Femur (tissue), 1 donor: ENCODE results near the gene MYLK2.

ENCODE experiments used
- DNase-seq: peaks from one replicate; pipeline ENCODE4 v3.0.0-alpha.2; 2017

The MYLK2 gene

DNA sequence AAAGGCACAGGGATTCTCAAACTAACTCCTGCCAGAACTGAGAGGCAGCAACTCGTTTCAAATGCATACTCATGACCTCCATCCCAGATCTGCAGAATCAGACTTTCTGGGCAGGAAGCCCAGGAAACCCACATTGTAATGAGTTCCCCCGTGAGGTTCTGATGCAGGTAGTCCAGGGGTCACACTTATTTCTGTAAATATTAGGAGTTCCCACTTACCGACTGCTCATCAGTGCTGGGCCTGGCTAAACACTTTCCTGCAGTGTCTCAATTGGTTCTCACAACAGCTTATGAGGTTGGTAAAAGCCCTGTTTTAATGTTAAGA, 39.6 kb downstream of the MYLK2 start:
- DNase-seq = peak; percentile 46

DNA sequence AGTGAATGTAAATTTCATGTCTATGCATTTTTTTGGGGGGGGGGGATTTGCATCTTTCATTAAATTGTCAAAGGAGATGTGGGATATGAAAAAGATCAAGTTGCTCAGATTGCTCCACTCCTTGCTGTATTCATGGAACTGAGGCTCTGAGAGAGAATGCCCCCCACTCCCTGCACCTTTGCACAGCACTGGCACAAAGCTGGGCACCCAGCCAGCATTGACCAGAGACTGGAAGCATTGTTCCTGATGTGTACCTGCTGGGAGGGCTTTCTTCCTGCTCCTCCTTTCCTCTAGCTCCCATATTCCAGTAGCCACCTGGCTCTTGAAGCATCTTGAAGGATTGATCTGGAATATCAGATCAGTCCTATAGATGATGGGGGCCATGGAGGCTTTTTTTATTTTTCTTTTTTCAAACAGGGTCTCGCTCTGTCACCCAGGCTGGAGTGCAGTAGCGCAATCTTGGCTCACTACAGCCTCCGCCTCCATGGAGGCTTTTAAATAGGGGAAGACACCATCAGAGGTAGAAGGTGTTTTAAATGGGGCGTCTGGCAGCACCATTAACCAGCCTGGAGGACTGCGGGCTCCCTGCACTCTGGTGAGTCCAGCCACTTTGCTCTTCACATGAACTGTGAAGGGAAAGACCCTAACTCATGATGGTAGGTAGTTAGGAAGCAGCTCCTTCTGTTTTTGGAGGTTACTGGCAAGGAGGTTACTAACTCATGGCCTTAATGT, 40.3 kb downstream of the MYLK2 start:
- peak; percentile 15 for DNase-seq

DNA sequence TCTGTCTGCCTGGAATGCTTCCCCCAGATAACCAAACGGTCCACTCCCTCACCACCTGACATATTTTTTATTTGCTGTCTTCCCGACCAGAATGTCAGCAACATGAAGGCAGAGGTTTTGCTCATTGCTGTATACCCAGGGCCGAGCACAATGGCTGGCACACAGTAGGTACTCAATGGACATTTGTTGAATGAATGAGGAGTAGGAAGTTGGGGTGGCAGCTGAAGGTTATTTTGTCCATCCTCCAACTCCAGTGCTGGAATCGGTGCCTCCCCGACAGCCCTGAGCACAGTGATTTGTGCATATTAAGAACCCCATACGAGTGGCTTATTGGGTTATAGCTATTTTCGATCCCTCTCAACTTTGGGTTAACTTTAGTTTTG, 40.8 kb downstream of the MYLK2 start:
- no peak for DNase-seq

DNA sequence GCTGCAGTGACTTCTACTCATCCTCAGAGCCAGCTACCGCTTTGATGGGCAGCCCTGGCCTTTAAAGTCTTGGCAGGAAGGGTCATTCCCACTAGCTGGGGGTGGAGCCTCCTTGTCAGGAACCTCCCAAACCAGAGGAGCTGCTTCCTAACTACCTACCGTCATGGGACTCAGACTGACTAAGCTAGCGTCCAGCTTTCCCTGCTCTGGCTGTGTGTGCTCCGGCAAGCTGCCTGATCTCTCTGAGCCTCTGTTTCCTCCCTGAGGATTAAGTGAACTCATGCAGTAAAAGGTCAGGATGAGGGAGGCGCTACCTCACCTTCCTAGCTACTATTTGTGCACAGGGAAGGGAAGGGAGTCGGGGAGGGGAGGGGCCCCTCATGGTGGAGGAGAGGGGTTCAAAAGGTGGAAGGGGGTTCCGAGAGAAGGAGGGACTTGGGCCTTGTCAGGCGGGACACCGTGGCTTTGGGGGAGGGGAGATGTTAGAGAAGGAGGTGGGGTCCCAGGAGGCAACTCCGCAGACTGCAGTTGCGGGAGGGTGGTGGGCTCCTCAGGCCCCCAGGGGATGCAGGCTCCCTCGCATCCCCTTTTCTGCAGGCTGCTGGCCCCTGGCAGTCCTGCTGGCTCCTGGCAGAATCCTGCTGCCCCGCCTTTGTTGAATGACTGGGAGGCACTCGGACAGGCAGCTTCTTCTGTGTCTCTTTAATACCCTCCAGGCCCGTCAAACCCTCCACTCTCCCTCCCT, 41.4 kb downstream of the MYLK2 start:
- peak; percentile 40 for DNase-seq

DNA sequence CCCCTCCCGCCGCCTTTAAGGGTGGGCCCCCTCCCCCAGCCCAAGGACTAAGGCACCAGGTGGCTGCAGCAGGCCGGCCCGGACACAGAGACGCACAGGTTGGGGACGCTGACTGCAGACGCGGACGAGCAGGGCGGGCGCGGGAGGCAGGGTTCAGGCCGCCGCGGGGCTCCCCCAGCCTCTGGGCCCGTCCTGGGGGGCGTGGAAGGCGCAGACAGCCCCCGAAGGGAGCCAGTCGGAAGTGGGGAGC, 41.9 kb downstream of the MYLK2 start:
- no peak for DNase-seq

DNA sequence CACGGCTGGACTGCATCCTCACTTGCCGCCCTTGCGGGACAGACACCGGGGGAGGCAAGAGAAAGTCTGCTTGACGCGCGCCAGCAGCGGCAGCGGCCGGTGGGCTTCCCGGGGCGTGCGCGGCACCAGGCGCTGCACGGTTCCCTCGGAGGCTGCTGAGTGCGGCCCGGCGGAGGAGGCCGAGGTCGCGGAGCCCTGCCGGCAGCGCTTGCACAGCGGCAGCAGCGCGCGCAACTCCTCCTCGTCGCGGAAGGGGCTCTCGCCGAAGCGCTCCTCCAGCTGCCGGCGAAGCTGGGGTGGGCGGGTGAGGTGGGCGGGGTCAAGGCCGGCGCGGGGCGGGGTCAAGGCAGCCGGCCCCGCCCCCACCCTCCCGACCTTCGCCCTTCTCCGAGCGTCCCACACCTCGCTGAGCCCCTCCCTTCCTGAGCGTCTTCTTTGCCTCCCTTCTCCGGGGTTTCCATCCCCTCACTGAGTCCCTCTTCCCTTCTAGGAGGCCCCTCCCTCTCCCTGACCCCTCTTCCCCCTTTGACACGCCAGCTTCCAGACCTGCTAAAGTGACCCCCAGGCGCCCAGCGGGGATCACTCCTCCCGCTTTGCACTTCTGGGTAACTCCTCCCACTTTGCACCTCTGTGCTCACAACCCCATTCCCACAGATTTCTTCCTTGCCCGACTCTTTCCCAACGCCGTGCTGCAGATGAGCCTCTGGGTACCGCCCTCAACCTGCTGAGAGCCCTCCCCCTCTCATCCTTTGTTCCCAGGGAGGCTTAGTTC, 42.4 kb downstream of the MYLK2 start:
- DNase-seq = peak; percentile 83

DNA sequence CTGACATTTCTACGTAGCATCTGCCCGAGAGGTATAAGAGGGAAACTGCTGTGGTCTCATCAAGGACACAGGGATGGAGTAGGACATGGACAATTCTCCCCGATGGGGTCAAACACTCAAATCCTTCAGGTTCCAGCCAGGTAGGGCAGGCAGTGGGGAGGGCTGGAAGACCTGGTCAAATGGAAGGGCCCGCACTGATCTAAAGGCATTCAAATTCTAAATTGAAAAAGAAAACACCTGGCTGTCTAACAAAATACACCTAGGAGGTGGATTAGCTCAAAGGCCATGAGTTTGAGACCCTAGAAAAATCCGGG, 43.0 kb downstream of the MYLK2 start:
- no peak for DNase-seq

DNA sequence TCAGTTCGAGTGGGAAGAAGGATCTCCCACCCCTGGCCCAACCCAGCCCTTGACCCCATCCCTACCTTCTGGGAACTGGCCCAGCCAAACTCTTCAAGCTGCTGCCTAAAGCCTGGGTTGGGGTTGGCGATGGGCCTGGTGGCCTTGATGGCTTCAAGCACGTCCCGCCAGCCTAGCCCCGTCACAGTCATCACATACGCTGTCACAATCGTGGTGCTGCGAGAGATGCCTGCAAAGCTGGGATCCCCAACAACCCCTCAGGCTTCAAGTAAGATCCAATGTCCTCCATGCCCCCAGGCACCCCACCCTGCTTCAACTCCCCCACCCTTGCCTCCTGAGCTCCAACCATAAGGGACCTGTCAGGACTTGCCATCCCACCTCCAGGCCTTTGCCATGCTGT, 43.4 kb downstream of the MYLK2 start:
- DNase-seq = peak; percentile 16

DNA sequence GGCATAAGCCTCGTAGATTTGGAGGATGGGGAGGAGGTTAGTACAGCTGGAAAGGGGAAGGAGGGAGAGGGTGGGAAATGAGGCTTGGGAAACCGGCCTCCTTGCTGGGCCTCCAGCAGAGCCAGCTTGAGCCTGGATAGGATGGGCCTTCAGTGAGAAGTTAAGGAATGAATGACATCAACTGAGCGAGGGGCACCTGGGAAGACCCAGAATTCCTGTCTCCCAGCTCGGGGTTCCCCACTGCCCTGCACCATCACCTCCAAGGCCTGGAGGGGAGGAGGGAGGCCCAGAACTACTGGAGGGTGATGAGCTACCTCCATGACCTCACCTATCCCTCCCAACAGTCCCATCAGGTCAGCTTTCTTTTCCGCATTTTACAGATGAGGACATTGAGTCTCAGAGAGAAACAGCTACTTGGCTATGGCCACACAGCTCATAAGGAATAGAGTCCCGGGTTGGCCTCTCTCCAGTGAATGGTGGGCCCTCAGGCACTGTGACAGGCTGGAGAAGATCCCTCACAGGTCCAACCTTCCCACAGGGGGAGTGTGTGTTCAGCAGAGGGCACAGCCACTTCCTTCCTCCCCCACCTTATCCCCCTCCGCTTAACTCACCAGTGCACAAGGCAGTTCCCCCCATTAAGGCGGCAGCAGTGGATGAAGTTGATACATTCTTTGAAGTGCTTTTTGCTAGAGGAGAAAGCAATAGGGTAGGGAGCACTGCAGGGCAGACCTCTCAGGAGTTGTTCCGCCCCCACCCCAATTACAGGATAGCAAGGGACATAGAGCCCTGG, 44.3 kb downstream of the MYLK2 start:
- peak; percentile 13 for DNase-seq

DNA sequence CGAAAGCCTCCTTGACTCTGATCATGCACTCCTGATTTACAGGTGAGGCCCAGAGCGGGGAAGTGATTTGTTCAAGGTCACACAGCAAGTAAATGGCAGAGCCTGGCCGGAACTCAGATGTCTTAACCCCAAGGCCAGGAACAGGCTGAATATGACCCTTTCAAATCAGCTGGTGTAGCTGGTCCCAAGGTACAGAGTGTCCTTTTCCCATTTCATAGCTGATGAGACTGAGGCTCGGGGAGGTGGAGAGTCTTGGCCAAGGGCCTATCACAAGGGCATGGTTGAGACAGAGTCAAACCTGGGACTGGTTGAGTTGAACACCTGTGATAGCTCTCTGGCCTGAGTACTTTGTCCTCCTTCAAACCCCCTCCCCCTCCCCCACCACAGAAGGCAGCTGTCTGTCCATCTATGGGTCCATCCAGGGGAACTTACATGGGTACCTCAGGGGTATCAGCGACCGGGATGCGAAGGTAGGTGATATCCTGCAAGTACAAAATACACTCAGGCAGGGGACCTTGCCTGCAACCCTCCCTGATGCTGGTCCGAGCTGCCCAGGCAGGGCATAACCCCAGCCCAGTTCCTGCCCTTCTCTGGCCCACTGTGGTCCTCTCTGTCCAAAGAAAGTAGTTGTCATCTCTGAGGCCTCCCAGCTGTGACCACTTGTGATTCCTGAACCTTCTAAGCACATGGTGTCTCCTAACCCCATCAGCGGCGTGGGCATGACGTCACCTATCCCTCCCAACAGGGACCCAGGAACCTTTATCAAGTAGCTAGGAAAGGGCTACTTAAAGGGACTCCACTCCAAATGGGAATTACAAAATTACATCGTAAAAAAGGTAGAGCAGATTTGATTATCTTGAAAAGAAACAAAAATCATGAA, 45.6 kb downstream of the MYLK2 start:
- DNase-seq = peak; percentile 11

DNA sequence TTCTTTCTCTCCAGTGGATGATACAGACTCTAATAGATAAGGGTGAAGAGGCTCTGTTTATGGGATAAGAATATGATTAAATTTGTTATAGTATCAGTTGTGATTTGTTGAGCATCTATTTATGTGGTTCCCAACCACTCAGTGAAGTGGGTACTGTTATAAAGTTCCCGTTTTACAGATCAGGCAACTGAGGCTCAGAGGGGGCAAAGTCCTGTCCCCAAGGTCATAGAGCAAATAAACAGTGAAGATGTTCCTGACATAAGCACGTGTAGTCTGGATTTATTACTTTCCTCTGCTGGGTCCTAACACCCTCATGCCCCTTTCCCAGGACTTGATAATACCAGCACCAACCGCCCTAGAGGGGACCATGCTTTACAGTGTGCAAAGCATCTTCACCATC, 47.1 kb downstream of the MYLK2 start:
- DNase-seq = no peak

DNA sequence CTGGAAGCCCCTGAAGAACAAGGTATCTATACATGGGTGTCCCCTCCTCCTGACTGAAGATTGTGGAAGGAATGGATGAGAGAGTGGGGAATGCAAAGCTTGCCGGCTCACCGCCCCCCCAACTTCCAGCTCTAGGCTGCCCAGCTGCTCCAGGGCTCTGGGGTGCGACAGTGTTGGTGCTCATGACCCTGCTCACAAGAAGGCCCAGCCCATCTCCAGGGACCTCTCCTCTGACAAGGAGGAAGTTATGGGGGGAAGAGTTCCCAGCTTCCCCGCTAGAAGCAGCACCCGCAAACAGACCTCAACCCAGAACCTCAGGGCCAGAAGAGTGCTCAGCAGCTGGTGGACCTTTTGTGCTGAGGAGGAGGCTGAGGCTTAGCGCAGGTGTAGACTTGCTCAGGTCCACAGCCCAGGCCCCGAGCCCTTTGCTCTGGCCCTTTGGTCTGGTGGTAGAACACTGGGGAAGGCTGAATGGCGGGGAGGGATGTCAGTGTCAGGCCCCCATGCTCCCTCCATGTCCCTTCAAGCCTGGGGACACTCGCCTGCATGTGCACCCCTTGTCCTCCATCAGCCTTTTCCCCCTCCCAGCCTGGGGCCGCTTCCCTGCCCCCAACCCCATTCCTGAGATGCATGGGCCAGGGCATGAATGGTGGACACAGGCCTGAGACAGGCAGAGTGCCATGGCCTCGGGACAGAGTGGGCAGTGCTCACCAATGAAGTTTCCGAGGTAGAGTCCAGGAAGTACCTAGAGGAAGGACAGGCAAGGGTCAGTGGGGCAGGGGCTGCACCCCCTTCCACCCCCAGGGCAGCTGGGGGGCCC, 49.9 kb downstream of the MYLK2 start:
- peak; percentile 22 for DNase-seq

DNA sequence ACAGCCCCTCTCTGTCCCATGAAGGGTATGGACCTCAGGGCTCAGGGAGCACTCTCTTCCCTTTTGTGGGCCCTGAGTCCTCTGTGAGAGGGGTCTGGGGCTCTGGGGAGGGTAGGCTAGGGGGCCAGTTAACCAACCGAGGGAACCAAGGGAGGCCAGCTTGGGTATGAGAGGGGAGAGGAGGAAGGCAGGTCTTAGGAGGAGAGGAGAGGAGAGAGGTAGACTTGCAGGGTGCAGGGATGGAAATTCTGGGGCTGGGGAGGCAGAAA, 50.5 kb downstream of the MYLK2 start:
- no peak for DNase-seq

DNA sequence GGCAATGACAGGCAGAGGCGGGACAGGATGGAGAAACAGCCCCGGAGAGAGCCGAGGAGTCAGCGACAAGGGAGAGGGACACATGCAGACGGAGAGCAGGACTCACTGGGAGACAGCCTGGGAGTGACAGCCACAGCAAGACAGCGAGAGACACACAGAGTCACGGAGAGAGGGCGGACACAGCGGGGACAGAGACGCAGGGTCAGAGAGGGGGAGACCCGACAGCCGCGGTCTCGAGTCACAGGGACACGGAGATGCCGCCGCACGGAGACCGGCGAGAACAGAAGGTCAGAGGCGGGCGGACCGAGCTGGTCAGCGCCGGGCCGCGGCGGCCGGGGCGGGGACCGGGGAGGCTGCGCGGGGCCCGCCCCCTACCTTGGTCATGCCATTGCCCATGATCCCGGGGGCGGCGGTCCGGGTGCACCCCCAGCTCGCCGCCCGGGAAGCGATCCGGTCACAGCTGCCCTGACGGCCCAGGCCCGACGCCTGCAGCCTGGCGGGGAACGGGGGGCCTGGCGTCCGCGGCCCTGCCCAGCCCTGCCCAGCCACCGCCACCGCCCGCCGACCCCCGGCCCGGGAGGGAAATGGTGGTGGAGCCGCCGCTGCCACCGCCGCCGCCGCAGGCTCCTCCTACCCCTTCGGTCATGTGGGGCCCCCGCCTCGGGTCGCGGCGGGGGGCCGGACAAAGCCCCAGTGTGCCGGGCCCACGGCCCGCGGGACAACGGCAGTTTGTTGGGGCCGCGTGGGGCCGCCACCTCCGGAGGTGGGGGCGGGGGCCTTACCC, 51.0 kb downstream of the MYLK2 start, which contains the start of the genes DUSP15 and TTLL9:
TSS of gene DUSP15 (minus strand) at position 586 of the 784 bp plus-strand sequence. CDS start at position 396, 190 bp downstream.
TSS of gene TTLL9 (plus strand) at position 693 of the 784 bp plus-strand sequence. CDS start 493 bp downstream, outside the sequence.
- DNase-seq = peak; percentile 48

DNA sequence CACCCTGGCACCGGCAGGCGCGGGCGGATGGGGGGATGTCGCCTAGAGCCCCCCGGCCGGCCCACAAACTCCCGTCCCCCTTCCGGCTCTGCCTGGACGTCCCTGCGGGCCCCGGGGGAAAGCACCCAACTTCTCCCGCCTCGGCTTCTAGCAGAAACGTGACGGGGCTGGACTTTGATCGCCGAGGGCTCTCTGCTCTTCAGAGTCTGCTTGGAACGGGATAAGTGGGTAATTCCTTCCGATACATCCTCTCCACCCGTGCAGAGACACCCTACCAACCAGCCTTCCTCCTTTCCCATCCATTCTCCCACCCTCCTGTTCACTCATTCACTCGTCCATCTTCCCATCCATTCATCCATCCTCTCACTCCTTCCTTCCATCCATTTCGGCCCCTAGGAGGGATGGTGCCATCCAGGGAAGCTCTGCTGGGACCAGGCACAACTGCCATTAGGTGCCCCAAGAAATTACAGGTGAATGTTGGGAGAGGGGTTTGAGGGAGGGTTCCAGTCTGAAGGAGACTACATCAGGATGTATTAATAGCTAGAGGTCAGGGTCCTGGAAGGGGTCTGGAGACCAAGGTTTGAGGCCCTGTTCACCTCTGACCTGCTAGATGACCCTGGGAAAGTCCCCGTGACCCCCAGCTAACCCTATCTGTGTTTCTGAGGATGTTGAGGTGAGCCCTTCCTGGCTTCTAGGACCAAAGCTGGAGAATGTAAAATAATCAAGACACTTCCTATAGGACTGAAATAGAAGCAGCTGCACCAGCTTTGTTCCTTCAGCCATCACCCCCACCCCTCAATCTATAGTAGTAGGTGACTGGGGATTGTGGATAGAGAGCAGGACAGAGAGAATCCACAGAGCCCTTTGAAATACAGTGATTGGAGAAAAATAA, 51.8 kb downstream of the MYLK2 start:
- no peak for DNase-seq

DNA sequence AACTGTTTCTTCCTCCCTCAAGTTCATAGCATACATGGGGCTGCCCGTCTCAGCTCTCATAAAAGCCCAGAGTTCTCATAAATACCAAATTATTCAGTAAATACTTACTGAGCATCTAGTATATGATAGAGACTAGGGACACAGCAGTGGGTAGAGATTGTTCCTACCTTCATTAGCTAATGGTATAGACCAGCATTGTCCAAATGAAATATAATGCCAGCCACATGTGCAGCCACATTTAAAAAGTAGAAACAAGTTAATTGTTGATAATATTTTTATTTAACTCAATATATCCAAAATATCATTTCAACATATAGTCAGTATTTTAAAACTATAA, 52.4 kb downstream of the MYLK2 start:
- DNase-seq = no peak

DNA sequence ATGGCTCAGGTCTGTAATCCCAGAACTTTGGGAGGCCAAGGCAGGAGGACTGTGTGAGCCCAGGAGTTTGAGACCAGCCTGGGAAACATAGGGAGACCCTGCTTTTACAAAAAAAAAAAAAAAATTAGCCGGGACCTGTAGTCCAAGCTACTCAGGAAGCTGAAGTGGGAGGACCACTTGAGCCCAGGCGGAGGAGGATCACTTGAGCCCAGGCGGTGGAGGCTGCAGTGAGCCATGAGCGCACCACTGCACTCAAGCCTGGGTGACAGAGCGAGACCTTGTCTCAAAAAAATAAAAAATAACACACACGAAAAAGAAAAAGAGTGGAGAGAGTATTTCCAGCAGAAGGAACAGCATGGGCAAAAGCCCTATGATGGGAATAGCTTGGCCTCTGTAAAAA, 53.2 kb downstream of the MYLK2 start:
- no peak for DNase-seq

DNA sequence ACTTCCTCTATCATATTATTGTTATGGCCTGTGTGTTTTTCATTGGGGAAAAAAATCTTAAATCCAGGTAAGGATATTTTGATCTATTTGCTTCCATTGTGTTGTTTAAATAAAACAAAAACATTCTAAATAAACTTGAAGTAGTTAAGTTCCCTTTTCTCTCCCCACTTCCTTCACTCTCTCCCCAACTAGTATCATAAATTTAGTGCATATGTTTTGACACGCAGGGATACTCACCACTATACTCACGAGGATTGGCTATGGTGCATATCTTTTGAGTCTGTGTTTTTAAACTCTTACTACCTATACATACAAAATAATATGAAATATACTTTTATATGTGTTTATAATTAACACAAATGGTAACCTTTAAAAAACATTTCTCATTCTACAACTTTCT, 56.5 kb downstream of the MYLK2 start:
- no peak for DNase-seq

DNA sequence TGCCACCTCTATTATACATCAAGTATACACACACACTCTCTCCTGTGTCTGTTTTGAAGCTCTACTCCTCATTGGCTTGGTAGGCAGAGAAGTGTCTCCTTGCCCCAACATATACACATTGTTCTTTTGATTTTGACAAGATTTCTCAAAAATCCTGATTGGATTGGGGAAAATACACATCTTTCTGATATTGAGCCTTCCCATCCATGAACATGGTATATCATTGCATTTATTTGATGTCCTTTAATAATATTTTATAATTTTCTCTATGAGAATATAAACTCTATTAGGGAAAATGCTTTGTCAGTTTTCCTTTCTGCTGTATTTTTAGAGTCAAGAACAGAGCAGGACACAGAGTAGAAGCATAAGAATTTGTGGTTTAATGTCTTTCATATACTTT, 58.5 kb downstream of the MYLK2 start:
- no peak for DNase-seq
